Hepatocyte (in vitro differentiated cells): ENCODE measurements around the gene CTNNA3. TPM values are rescaled to one million over a fixed set of nuclear protein-coding genes. Genes with fewer than 3 reads are reported as not detected.

Experiments used
- DNase-seq: peaks from one replicate; pipeline ENCODE4 v3.0.0-alpha.2; 2016; ENCODE audit warnings: low spot score
- H2AFZ ChIP-seq: fragments of 200-600 bp; sonication (generic); 2 replicates; pipeline ENCODE4 v1.6.0; 2016; ENCODE audit warnings: antibody characterized with exemption, mild to moderate bottlenecking
- H3K27ac ChIP-seq: fragments of 200-600 bp; sonication (generic); 2 replicates; pipeline ENCODE4 v1.5.1; 2016; ENCODE audit warnings: mild to moderate bottlenecking
- H3K27me3 ChIP-seq: fragments of 200-600 bp; sonication (generic); 2 replicates; pipeline ENCODE4 v1.6.1; 2016
- H3K36me3 ChIP-seq: fragments of 200-600 bp; sonication (generic); replicated peaks from 2 replicates; pipeline ENCODE4 v1.5.1; 2016; ENCODE audit warnings: low read depth; ENCODE audit not compliant: insufficient read depth
- H3K4me1 ChIP-seq: fragments of 200-600 bp; sonication (generic); 2 replicates; pipeline ENCODE4 v1.5.1; 2016; ENCODE audit warnings: mild to moderate bottlenecking, moderate library complexity; ENCODE audit not compliant: insufficient read depth
- H3K4me2 ChIP-seq: fragments of 200-600 bp; sonication (generic); 2 replicates; pipeline ENCODE4 v1.6.0; 2016
- H3K4me3 ChIP-seq: fragments of 200-600 bp; sonication (generic); 2 replicates; pipeline ENCODE4 v1.5.1; 2016; ENCODE audit warnings: mild to moderate bottlenecking
- H3K79me2 ChIP-seq: fragments of 200-600 bp; sonication (generic); 2 replicates; pipeline ENCODE4 v1.6.0; 2017; ENCODE audit warnings: mild to moderate bottlenecking
- H3K9me2 ChIP-seq: fragments of 200-600 bp; sonication (generic); replicated peaks from 2 replicates; pipeline ENCODE4 v1.6.0; 2017; ENCODE audit warnings: mild to moderate bottlenecking; ENCODE audit not compliant: insufficient read depth
- H3K9me3 ChIP-seq: fragments of 200-600 bp; sonication (generic); 2 replicates; pipeline ENCODE4 v1.5.1; 2016; ENCODE audit warnings: low read depth, mild to moderate bottlenecking
- H4K20me1 ChIP-seq: fragments of 200-600 bp; sonication (generic); 2 replicates; pipeline ENCODE4 v1.6.0; 2016; ENCODE audit warnings: mild to moderate bottlenecking; ENCODE audit not compliant: insufficient read depth, poor library complexity, severe bottlenecking
- CTCF ChIP-seq: fragments of 200-600 bp; sonication (generic); IDR thresholded peaks from 2 replicates; pipeline ENCODE4 v1.5.1; 2016; ENCODE audit warnings: antibody characterized with exemption, mild to moderate bottlenecking; ENCODE audit not compliant: poor library complexity
- EZH2 ChIP-seq: fragments of 200-600 bp; sonication (generic); IDR thresholded peaks from 2 replicates; pipeline ENCODE4 v1.6.1; 2016; ENCODE audit warnings: antibody characterized with exemption, mild to moderate bottlenecking, borderline replicate concordance
- EZH2phosphoT487 ChIP-seq: fragments of 200-600 bp; sonication (generic); IDR thresholded peaks from one replicate; pipeline ENCODE4 v1.6.1; 2018; ENCODE audit warnings: antibody characterized with exemption, mild to moderate bottlenecking, low read depth, moderate library complexity; ENCODE audit not compliant: unreplicated experiment, severe bottlenecking
- WGBS: methylation state at CpG from one replicate; pipeline ENCODE4 v1.1.6; 2016; ENCODE audit warnings: low lambda C conversion rate; ENCODE audit errors: missing lambda C conversion rate; 5-methylcytosine and 5-hydroxymethylcytosine counted together
- polyA plus RNA-seq: library from polyadenylated mRNA; unstranded; fragments of >200 nt; fragmentation: Nextera tagmentation; extraction: Ambion mirVana; gene quantifications from 2 replicates; pipeline ENCODE4 v1.2.1, GENCODE V29; 2016
- total RNA-seq: library from RNA; depleted of rRNA; stranded (reverse); fragments of >200 nt; gene quantifications from 2 replicates; pipeline ENCODE4 v1.2.3, GENCODE V29; 2014

CTNNA3 gene
- total and polyA plus RNA-seq, 2 experiments from 2014 or later = 12.9 to 25.9 TPM

GRCh38 chr10:66180581-66181318 is 1515.2 kb downstream of the CTNNA3 start:
- H3K4me2 ChIP-seq = no peak overlapping the region
- H3K4me1 ChIP-seq = peaks cover 7% of the 10 kb centered on the region
- DNase-seq = peak; percentile 78
- no peaks in the 10 kb centered on the region for H3K9me2 ChIP-seq
- H3K36me3 ChIP-seq = no peaks in the 10 kb centered on the region
- H3K9me3 ChIP-seq = no peaks in the 10 kb centered on the region
- no peaks in the 10 kb centered on the region for H3K79me2 ChIP-seq
- TF ChIP-seq EZH2phosphoT487 = no peak
- TF ChIP-seq EZH2 = no peak
- peak; percentile 73 for TF ChIP-seq CTCF
- H2AFZ ChIP-seq = no peak overlapping the region
- H4K20me1 ChIP-seq = no peaks in the 10 kb centered on the region
- H3K27me3 ChIP-seq = no peaks in the 10 kb centered on the region
- WGBS = 41% methylated on average over 5 of the region's 5 CpGs
- no peak overlapping the region for H3K4me3 ChIP-seq
- H3K27ac ChIP-seq = no peak overlapping the region

DNA sequence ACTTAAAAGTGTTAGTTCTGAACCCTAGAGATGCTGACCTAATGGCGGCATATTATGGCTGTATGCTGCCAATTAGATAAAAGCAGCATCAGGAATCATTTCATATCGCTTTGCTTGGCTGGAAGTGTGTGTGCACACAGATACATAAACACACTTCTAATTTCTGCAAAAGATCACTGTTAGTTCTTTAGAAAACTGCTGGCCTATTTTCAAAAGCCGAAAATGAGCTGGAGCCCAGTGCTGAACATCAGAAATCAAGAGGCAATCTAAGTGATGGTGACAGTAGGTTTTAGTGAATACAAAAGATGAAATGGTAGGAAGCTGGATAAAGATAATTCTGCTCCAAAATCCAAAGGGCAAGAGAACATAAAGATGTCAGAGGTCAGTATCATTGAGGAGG is 1516.0 kb downstream of the CTNNA3 start:
- no peaks in the 10 kb centered on the region for H3K36me3 ChIP-seq
- H2AFZ ChIP-seq = no peak overlapping the region
- no peaks in the 10 kb centered on the region for H4K20me1 ChIP-seq
- H3K9me2 ChIP-seq = no peaks in the 10 kb centered on the region
- no peak overlapping the region for H3K4me3 ChIP-seq
- H3K4me1 ChIP-seq = peaks cover 7% of the 10 kb centered on the region
- peak overlapping the region; percentile 3 for H3K27ac ChIP-seq
- DNase-seq = no peak
- no peaks in the 10 kb centered on the region for H3K79me2 ChIP-seq
- H3K27me3 ChIP-seq = no peaks in the 10 kb centered on the region
- no peak for TF ChIP-seq EZH2phosphoT487
- no peak for TF ChIP-seq EZH2
- TF ChIP-seq CTCF = no peak
- H3K4me2 ChIP-seq = no peak overlapping the region
- 61% methylated on average over 3 of the region's 3 CpGs for WGBS
- no peaks in the 10 kb centered on the region for H3K9me3 ChIP-seq

DNA sequence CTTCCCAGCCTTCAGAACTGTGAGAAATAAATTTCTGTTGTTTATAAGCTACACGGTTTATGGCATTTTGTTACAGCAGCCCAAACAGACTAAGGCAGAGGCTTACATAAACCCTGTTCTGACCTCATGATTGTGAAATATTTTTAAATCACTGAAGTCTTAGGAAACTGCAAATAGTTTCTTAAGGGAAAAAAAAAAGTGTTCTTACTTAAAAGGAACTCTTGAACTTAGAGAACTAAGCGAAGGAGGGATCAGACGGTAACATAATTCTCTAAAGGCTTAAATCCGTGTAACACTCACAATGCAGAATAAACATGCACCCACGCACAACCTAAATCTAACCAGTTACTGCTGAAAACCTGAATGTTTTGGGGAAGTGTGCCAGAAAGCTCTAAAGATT is 1519.2 kb downstream of the CTNNA3 start:
- Histone ChIP-seq H3K9me2 (no peaks in the 10 kb centered on the region), H3K4me2 (no peak overlapping the region), H3K9me3 (no peaks in the 10 kb centered on the region), H4K20me1 (no peaks in the 10 kb centered on the region), H3K36me3 (no peaks in the 10 kb centered on the region), H2AFZ (no peak overlapping the region), H3K4me3 (no peak overlapping the region), H3K27ac (no peak overlapping the region), H3K4me1 (peaks cover 7% of the 10 kb centered on the region), H3K27me3 (no peaks in the 10 kb centered on the region), H3K79me2 (no peaks in the 10 kb centered on the region)
- TF ChIP-seq EZH2phosphoT487 (no peak), CTCF (no peak), EZH2 (no peak)
- WGBS = 34% methylated on average over 5 of the region's 5 CpGs
- DNase-seq = peak; percentile 12

DNA sequence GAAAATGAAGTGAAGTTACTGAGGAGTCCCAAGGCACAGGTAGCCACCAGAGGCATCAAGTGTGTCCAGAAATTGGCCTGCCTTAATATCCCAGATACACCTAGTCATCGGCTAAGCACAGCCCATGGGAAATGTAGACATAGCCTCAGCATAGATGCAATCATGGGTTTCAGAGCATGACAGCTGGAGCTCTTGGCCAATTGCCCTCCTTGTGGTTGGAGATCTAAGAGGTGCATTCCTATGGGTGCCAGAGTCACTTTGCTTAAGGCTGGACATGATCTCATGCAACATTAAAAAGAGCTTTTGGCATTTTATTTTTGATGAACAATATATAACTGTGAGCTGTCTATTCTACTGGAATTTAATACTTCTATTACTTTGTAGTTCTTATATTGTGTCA is 1528.2 kb downstream of the CTNNA3 start:
- WGBS = 100% methylated on average over 1 of the region's 1 CpG
- Histone ChIP-seq H3K4me2 (no peak overlapping the region), H3K27me3 (no peaks in the 10 kb centered on the region), H3K4me1 (no peaks in the 10 kb centered on the region), H3K27ac (no peak overlapping the region), H3K9me3 (no peaks in the 10 kb centered on the region), H4K20me1 (no peaks in the 10 kb centered on the region), H2AFZ (no peak overlapping the region), H3K79me2 (no peaks in the 10 kb centered on the region), H3K9me2 (no peaks in the 10 kb centered on the region), H3K36me3 (no peaks in the 10 kb centered on the region), H3K4me3 (no peak overlapping the region)
- TF ChIP-seq CTCF = no peak
- no peak for TF ChIP-seq EZH2phosphoT487
- TF ChIP-seq EZH2 = no peak
- no peak for DNase-seq
